NCI-H2029 treated with DMSO at 0.1 percent for 48 hours (cell line): ENCODE measurements around the gene DNAH10.

Experiments used
- DNase-seq: peaks from one replicate; lab custom pipeline; 2025; lab: John Stamatoyannopoulos, UW

Gene DNAH10

GRCh38 chr12:123949770-123950165 lies 187.7 kb downstream of the DNAH10 start:
- no peak for DNase-seq

GRCh38 chr12:123950476-123951349 lies 188.6 kb downstream of the DNAH10 start:
- DNase-seq = no peak

- DNase-seq = no peak
These were observed 189.4 kb downstream of the DNAH10 start for GRCh38 chr12:123951467-123951866.

GRCh38 chr12:123952037-123952436 lies 189.9 kb downstream of the DNAH10 start:
- DNase-seq = no peak

GRCh38 chr12:123954647-123955350 lies 192.7 kb downstream of the DNAH10 start:
- DNase-seq = no peak

- no peak for DNase-seq
These were observed 194.1 kb downstream of the DNAH10 start for GRCh38 chr12:123956249-123956648.

- DNase-seq = no peak
These were observed 195.1 kb downstream of the DNAH10 start for GRCh38 chr12:123957196-123957595.

GRCh38 chr12:123958462-123958861 lies 196.4 kb downstream of the DNAH10 start:
- no peak for DNase-seq

GRCh38 chr12:123958876-123959275 lies 196.8 kb downstream of the DNAH10 start:
- DNase-seq = no peak

GRCh38 chr12:123960029-123960735 lies 198.1 kb downstream of the DNAH10 start:
- DNase-seq = no peak

- DNase-seq = no peak
These were observed 198.8 kb downstream of the DNAH10 start for GRCh38 chr12:123960856-123961255.

- DNase-seq = no peak
These were observed 199.7 kb downstream of the DNAH10 start for GRCh38 chr12:123961585-123962345.

GRCh38 chr12:123962513-123962912 lies 200.4 kb downstream of the DNAH10 start:
- DNase-seq = no peak

- DNase-seq = no peak
These were observed 201.7 kb downstream of the DNAH10 start for GRCh38 chr12:123963821-123964220.

- DNase-seq = no peak
These were observed 203.3 kb downstream of the DNAH10 start for GRCh38 chr12:123965382-123965781.

- DNase-seq = no peak
These were observed 204.5 kb downstream of the DNAH10 start for GRCh38 chr12:123966596-123966995.

GRCh38 chr12:123967121-123967586 lies 205.1 kb downstream of the DNAH10 start:
- DNase-seq = no peak

- DNase-seq = no peak
These were observed 209.3 kb downstream of the DNAH10 start for GRCh38 chr12:123971449-123971769.

- DNase-seq = no peak
These were observed 209.8 kb downstream of the DNAH10 start for GRCh38 chr12:123971770-123972456.

GRCh38 chr12:123972457-123973401 lies 210.6 kb downstream of the DNAH10 start, which contains the start of the genes CCDC92 and ZNF664:
Gene CCDC92, minus strand, starts transcription at chr12:123972831. Its CDS starts 28,526 bp downstream, at chr12:123944305.
Gene ZNF664, plus strand, starts transcription at chr12:123973215. Its CDS starts 38,930 bp downstream, at chr12:124012145.
- DNase-seq = peak; percentile 61
